H1 (cell line): ENCODE measurements around the gene IER3IP1.

ENCODE experiments used
- CTCF ChIP-seq, 3 experiments: IDR thresholded peaks; 1 replicate in 2 of 3; 2 replicates in 1 of 3; pipeline versions ENCODE4 v1.5.1 to v1.6.1; 2011; ENCODE audit warnings: low read length in 3 of 3, mild to moderate bottlenecking in 3 of 3, inconsistent platforms in 2 of 3, low read depth in 1 of 3, moderate library complexity in 1 of 3; ENCODE audit not compliant: insufficient read depth in 1 of 3; ENCODE audit errors: control extremely low read depth in 1 of 3
- EZH2 ChIP-seq: fragments of 200-600 bp; sonication (generic); IDR thresholded peaks from 2 replicates; pipeline ENCODE4 v1.7.1; 2012; ENCODE audit warnings: low read depth, mild to moderate bottlenecking, moderate library complexity, low read length, inconsistent platforms; ENCODE audit not compliant: severe bottlenecking
- JUN ChIP-seq: IDR thresholded peaks from 2 replicates; pipeline ENCODE4 v1.6.1; 2011; ENCODE audit warnings: low read depth, mild to moderate bottlenecking, improper control_type of control experiment, low read length
- POLR2A ChIP-seq, 2 experiments: IDR thresholded peaks; 1 replicate in 1 of 2; 2 replicates in 1 of 2; pipeline ENCODE4 v1.6.1; 2011; ENCODE audit warnings: low read depth in 2 of 2, low read length in 2 of 2, mild to moderate bottlenecking in 2 of 2; ENCODE audit errors: control extremely low read depth in 1 of 2
- POLR2AphosphoS5 ChIP-seq: IDR thresholded peaks from 2 replicates; pipeline ENCODE4 v1.6.1; 2011; ENCODE audit warnings: low read depth, low read length
- SP1 ChIP-seq: IDR thresholded peaks from 2 replicates; pipeline ENCODE4 v1.6.1; 2011; ENCODE audit warnings: low read depth, low read length
- TF ChIP-seq, protein P1 (sequence below): IDR thresholded peaks from 2 replicates; pipeline ENCODE4 v1.6.1; 2011; ENCODE audit warnings: low read depth, mild to moderate bottlenecking, low read length; ENCODE audit not compliant: insufficient read depth

- TF ChIP-seq JUN (no peak), CTCF (IDR thresholded peaks at IDR 0.05; ENCODE audit: control extremely low read depth in 1 of 3, insufficient read depth in 1 of 3, low read depth in 1 of 3, low read length in 3 of 3) (no peak), SP1 (no peak), POLR2AphosphoS5 (no peak), EZH2 (no peak), POLR2A (IDR thresholded peaks at IDR 0.05; ENCODE audit: control extremely low read depth in 1 of 2, low read depth in 2 of 2, low read length in 2 of 2) (no peak)
- TF ChIP-seq, protein P1, sequence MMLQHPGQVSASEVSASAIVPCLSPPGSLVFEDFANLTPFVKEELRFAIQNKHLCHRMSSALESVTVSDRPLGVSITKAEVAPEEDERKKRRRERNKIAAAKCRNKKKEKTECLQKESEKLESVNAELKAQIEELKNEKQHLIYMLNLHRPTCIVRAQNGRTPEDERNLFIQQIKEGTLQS, result no peak
These were observed 24.7 kb downstream of the IER3IP1 start for GRCh38 chr18:47151439-47151838.
